Measurements from ENCODE around the gene FALEC.
A peak's percentile ranks its signal among the peaks of the same experiment; 100 is the strongest.

Gene FALEC

DNA sequence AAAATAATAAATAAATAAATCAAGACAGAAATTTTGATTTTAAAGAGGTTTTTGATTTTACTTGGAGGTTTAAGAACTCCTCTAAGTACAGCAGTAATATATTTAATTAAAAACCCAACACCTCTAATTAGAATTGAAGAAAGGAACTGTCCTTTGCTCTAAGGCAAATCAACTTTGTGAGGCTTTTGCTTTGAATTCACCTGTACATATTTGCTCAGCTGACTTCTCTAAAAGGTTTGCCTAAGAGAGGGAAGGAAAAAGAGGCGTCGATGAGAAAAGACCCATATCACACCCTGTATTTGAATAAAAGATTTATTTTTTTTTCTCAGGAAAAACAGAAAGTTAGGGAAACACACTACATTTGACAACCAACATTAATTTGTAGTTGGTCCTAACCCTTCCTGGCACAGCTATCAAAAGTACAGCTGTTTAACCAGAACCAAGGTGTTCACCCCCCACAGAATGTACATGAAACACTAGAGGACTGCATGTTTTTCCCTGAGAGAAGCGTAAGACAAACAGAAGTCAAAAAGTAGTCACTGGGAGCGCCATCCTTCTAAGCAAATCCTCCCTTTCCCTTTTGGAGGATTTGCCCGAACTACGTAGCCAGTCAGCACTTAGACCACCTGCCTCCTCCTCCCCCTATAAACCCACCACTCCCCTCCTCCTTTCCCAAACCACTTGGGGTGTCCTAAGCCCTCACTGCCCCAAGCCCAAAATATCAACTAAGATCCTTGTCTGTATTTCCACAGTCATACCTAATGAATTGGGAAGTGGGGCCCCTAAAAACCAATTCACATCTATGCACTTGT, 58.9 kb downstream of the FALEC start:
- ATAC-seq = no peak
- TF ChIP-seq ARNTL (CRISPR knock-in tag; IDR thresholded peaks at IDR 0.05; ENCODE audit: borderline replicate concordance, low read depth) (no peak; the same call in 1 of the 2 replicates), ZFP30 (CRISPR knock-in tag; IDR thresholded peaks at IDR 0.05) (no peak), ZNF565 (CRISPR knock-in tag; conservative IDR thresholded peaks at IDR 0.05; ENCODE audit: low read depth) (no peak), SNAI2 (CRISPR knock-in tag; IDR thresholded peaks at IDR 0.05) (no peak), ESRRG (CRISPR knock-in tag; IDR thresholded peaks at IDR 0.05) (0 out of 2 replicates have a peak, but pooled peaks have one; percentile 24), GLIS3 (CRISPR knock-in tag; IDR thresholded peaks at IDR 0.05) (no peak), CSDC2 (CRISPR knock-in tag; IDR thresholded peaks at IDR 0.05) (no peak), ZC3H10 (CRISPR knock-in tag; IDR thresholded peaks at IDR 0.05) (no peak; the same call in none of the 2 replicates), BACH2 (CRISPR knock-in tag; IDR thresholded peaks at IDR 0.05; ENCODE audit: borderline replicate concordance) (no peak), ZNF8 (CRISPR knock-in tag; IDR thresholded peaks at IDR 0.05) (peak; percentile 5; the same call in 1 of the 2 replicates), PPARA (CRISPR knock-in tag; IDR thresholded peaks at IDR 0.05; ENCODE audit: borderline replicate concordance) (no peak), OSR1 (CRISPR knock-in tag; IDR thresholded peaks at IDR 0.05) (no peak), RARB (CRISPR knock-in tag; IDR thresholded peaks at IDR 0.05) (0 out of 2 replicates have a peak, but pooled peaks have one; percentile 33), TOX (CRISPR knock-in tag; IDR thresholded peaks at IDR 0.05; ENCODE audit: borderline replicate concordance) (peak; percentile 43; the same call in 1 of the 2 replicates), TCF4 (CRISPR knock-in tag; IDR thresholded peaks at IDR 0.05; ENCODE audit: borderline replicate concordance) (no peak), ISL1 (CRISPR knock-in tag; IDR thresholded peaks at IDR 0.05) (no peak), ZNF70 (CRISPR knock-in tag; IDR thresholded peaks at IDR 0.05) (no peak), ZFP3 (CRISPR knock-in tag; IDR thresholded peaks at IDR 0.05) (no peak)
- TF ChIP-seq, protein P1, sequence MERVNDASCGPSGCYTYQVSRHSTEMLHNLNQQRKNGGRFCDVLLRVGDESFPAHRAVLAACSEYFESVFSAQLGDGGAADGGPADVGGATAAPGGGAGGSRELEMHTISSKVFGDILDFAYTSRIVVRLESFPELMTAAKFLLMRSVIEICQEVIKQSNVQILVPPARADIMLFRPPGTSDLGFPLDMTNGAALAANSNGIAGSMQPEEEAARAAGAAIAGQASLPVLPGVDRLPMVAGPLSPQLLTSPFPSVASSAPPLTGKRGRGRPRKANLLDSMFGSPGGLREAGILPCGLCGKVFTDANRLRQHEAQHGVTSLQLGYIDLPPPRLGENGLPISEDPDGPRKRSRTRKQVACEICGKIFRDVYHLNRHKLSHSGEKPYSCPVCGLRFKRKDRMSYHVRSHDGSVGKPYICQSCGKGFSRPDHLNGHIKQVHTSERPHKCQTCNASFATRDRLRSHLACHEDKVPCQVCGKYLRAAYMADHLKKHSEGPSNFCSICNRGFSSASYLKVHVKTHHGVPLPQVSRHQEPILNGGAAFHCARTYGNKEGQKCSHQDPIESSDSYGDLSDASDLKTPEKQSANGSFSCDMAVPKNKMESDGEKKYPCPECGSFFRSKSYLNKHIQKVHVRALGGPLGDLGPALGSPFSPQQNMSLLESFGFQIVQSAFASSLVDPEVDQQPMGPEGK (CRISPR knock-in tag; IDR thresholded peaks at IDR 0.05; ENCODE audit: borderline replicate concordance) = 0 out of 2 replicates have a peak, but pooled peaks have one; percentile 43
- TF ChIP-seq, protein P2, sequence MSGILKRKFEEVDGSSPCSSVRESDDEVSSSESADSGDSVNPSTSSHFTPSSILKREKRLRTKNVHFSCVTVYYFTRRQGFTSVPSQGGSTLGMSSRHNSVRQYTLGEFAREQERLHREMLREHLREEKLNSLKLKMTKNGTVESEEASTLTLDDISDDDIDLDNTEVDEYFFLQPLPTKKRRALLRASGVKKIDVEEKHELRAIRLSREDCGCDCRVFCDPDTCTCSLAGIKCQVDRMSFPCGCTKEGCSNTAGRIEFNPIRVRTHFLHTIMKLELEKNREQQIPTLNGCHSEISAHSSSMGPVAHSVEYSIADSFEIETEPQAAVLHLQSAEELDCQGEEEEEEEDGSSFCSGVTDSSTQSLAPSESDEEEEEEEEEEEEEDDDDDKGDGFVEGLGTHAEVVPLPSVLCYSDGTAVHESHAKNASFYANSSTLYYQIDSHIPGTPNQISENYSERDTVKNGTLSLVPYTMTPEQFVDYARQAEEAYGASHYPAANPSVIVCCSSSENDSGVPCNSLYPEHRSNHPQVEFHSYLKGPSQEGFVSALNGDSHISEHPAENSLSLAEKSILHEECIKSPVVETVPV (CRISPR knock-in tag; IDR thresholded peaks at IDR 0.05) = no peak
- TF ChIP-seq, protein P3, sequence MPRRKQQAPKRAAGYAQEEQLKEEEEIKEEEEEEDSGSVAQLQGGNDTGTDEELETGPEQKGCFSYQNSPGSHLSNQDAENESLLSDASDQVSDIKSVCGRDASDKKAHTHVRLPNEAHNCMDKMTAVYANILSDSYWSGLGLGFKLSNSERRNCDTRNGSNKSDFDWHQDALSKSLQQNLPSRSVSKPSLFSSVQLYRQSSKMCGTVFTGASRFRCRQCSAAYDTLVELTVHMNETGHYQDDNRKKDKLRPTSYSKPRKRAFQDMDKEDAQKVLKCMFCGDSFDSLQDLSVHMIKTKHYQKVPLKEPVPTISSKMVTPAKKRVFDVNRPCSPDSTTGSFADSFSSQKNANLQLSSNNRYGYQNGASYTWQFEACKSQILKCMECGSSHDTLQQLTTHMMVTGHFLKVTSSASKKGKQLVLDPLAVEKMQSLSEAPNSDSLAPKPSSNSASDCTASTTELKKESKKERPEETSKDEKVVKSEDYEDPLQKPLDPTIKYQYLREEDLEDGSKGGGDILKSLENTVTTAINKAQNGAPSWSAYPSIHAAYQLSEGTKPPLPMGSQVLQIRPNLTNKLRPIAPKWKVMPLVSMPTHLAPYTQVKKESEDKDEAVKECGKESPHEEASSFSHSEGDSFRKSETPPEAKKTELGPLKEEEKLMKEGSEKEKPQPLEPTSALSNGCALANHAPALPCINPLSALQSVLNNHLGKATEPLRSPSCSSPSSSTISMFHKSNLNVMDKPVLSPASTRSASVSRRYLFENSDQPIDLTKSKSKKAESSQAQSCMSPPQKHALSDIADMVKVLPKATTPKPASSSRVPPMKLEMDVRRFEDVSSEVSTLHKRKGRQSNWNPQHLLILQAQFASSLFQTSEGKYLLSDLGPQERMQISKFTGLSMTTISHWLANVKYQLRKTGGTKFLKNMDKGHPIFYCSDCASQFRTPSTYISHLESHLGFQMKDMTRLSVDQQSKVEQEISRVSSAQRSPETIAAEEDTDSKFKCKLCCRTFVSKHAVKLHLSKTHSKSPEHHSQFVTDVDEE (CRISPR knock-in tag; IDR thresholded peaks at IDR 0.05) = no peak
- TF ChIP-seq, protein P4, sequence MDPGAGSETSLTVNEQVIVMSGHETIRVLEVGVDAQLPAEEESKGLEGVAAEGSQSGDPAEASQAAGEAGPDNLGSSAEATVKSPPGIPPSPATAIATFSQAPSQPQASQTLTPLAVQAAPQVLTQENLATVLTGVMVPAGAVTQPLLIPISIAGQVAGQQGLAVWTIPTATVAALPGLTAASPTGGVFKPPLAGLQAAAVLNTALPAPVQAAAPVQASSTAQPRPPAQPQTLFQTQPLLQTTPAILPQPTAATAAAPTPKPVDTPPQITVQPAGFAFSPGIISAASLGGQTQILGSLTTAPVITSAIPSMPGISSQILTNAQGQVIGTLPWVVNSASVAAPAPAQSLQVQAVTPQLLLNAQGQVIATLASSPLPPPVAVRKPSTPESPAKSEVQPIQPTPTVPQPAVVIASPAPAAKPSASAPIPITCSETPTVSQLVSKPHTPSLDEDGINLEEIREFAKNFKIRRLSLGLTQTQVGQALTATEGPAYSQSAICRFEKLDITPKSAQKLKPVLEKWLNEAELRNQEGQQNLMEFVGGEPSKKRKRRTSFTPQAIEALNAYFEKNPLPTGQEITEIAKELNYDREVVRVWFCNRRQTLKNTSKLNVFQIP (CRISPR knock-in tag; IDR thresholded peaks at IDR 0.05; ENCODE audit: borderline replicate concordance, low read depth) = no peak
- TF ChIP-seq, protein P5, sequence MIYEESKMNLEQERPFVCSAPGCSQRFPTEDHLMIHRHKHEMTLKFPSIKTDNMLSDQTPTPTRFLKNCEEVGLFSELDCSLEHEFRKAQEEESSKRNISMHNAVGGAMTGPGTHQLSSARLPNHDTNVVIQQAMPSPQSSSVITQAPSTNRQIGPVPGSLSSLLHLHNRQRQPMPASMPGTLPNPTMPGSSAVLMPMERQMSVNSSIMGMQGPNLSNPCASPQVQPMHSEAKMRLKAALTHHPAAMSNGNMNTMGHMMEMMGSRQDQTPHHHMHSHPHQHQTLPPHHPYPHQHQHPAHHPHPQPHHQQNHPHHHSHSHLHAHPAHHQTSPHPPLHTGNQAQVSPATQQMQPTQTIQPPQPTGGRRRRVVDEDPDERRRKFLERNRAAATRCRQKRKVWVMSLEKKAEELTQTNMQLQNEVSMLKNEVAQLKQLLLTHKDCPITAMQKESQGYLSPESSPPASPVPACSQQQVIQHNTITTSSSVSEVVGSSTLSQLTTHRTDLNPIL (CRISPR knock-in tag; IDR thresholded peaks at IDR 0.05; ENCODE audit: low read depth) = peak; percentile 20; the same call in 1 of the 2 replicates

DNA sequence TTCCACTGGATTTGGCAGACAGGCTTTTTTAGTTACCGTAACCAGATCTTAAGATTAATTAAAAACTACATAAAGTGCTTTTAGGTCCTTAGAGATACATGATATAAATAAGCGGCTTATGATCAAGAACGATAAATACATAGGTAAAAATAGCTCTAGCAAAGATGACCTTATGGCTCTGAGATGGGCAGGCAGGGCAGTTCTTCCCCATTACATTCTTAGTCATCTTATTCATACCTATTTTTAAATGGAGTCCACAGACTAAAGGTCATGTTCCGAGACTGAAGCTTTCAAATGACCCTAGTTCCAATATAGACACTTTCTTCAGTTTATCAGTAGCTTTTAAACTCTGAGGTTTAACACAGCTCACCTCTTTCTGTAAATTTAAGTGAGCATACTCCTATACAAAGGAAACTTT, 59.5 kb downstream of the FALEC start:
- no peak for ATAC-seq

More for the DNA sequence above, 59.5 kb downstream of the FALEC start:
- TF ChIP-seq TOX (CRISPR knock-in tag; IDR thresholded peaks at IDR 0.05; ENCODE audit: borderline replicate concordance) (peak; percentile 15; the same call in 1 of the 2 replicates), ZC3H10 (CRISPR knock-in tag; IDR thresholded peaks at IDR 0.05) (peak; percentile 76; the same call in 1 of the 2 replicates), ZFP30 (CRISPR knock-in tag; IDR thresholded peaks at IDR 0.05) (no peak), BACH2 (CRISPR knock-in tag; IDR thresholded peaks at IDR 0.05; ENCODE audit: borderline replicate concordance) (no peak)
